Effector CD8-positive, alpha-beta T cell (primary cell): ENCODE data around the gene TTC28.
"Not testable (repeated sequence)": the region's sequence is repeated elsewhere in the genome, so short reads cannot be mapped to it uniquely, and the experiment has no call there.

ENCODE experiments used
- DNase-seq: peaks from one replicate; lab custom pipeline; 2025; lab: John Stamatoyannopoulos, UW
- total RNA-seq, 4 experiments: gene quantifications; one replicate each; lab custom pipeline; 2026; lab: John Stamatoyannopoulos, UW

Gene TTC28
- 1.1 to 2.8 (median 2.1) reads per million in 4 experiments for total RNA-seq

DNA sequence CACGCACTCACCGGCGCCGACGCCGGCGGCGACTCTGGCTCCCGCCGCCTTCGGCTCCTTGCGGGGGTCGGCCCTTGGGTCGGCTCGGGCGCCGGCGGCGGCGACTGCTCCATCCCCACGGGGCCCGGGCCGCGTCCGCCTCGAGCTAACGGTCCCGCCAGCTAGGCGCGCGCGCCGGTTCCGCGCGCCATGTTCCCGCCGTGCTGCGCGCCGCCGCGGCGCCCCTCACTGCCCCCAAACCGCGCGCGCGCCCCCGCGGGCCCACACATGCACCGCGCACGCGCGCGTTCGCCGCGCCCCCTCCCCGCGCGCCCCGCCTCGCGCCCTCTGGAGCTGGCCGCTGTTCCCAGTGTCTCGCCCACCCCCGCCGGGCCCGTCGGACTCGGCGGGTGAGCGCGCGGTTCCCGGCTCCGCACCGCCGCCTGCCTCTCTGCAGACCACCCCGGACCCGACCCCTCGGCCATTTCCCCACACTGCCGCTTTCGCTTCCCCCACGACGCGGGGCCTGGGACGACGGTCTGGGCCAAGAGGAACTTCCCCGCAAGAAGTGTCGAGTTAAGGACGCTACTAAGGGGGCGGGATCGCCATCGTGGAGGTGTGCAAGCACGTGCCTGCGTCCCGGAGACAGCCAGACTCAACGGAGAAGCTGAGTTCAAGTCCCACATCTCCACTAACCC, at the start of gene TTC28:
Gene TTC28 (minus strand): TSS at position 230 of the 677 bp plus-strand sequence. CDS start 117 bp downstream, at position 113.
- DNase-seq: not testable (repeated sequence)

DNA sequence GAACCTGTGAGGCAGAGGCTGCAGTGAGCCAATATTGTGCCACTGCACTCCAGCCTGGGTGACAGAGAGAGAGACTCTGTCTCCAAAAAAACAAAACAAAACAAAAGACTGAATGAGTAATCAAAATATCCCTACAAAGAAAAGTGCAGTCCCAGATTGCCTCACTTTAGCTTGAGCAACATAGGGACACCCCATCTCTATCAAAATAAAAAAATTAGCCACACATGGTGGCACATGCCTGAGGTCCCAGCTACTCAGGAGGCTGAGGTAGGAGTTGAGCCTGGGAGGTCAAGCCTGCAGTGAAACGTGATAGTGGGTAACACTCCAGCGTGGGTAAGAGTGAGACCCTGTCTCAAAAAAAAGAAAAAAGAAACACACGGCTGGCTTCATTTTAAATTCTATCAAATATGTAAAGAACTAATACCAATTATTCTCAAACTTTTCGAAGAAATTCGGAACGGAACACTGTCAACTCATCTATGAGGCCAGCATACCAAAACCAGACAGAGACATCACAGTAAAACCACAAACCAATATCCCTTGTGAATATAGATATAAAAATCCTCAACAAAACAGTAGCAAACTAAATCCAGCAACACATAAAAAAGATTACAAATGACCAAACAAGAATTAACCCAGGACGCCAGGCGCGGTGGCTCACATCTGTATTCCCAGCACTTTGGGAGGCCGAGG, 49.1 kb upstream of the TTC28 start:
- DNase-seq: no peak

DNA sequence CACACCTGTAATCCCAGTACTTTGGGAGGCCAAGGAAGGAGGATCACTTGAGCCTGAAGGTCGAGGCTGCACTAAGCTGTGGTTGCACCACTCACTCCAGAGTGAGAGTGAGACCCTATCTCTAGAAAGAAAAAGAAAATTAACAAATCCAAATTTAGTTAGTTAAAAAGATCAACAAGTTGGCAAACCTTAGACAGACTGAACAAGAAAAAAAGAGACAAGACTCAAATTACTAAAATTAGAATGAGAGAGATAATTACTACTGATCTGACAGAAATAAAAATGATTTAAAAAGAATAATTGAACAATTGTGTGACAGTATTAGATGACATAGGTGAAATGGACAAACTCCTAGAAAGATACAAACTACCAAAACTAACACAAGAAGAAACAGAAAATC, 48.4 kb upstream of the TTC28 start:
- no peak for DNase-seq

DNA sequence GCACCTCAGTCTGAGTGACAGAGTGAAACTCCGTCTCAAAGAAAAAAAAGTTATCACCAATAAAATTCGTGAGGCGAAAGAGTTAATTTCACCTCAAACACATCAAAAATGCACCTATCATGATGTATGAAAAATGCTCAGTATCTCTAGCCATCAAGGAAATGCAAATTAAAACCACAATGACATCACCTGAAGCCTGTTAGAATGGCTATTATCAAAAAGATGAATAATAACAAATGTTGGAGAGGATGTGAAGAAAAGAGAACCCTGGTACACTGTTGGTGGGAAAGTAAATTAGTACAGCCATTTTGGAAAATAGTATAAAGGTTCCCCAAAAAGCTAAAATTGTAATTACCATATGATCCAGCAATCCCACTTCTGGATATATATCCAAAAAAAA, 38.4 kb upstream of the TTC28 start:
- DNase-seq: no peak

DNA sequence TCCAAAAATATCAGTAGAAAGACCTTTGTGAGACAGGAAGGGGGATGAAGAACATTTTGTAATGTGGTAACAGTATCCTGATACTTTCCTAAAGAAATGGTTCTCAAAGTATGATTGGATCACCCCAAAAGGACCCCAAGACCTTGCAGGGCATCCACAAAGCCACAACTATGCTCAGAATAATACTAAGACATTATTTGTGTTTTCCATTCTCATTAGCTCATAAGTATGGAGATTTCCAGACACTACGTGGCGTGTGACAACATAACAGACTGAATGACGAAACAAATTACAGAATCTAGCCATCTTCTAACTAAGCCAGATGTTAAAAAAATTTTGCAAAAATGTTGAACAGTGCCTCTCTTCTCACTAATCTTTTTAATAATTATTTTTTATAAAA, 37.0 kb upstream of the TTC28 start:
- DNase-seq: no peak

DNA sequence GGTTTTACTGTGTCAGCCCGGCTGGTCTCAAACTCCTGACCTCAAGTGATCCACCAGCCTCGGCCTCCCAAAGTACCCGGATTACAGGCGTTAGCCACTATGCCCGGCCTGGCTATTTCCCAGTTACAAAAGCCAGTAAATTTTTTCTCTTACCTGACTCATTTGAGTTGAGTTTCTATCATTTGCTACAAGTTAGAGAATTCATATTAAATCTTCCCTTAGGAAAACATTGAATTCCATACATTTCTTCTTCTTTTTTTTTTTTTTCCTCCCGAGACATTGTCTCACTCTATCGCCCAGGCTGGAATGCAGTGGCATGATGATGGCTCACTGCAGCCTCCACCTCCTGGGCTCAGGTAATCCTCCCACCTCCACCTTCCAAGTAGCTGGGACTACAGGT, 36.0 kb upstream of the TTC28 start:
- no peak for DNase-seq

DNA sequence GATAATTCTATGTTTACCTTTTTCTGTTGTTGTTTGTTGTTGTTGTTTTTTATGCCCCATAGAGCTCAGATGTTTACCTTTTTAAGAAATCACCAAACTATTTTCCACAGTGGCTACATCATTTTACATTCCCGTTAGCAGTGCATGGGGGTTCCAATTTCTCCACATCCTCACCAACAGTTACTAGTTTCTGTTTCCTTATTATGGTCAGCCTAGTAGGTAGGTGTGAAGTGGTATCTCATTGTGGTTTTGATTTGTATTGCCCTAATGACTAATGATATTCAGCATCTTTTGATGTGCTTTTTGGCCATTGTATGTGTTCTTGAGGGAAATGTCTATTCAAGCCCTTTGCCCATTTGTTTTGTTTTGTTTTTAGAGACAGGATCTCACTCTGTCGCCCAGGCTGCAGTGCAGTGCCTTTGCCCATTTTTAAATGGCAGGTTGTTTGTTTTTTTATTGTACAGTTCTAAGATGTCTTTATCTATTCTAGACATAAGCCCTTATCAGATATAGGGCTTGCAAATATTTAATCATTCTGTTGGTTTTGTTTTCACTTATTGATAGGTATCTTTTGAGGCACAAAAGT, 34.5 kb upstream of the TTC28 start:
- no peak for DNase-seq

DNA sequence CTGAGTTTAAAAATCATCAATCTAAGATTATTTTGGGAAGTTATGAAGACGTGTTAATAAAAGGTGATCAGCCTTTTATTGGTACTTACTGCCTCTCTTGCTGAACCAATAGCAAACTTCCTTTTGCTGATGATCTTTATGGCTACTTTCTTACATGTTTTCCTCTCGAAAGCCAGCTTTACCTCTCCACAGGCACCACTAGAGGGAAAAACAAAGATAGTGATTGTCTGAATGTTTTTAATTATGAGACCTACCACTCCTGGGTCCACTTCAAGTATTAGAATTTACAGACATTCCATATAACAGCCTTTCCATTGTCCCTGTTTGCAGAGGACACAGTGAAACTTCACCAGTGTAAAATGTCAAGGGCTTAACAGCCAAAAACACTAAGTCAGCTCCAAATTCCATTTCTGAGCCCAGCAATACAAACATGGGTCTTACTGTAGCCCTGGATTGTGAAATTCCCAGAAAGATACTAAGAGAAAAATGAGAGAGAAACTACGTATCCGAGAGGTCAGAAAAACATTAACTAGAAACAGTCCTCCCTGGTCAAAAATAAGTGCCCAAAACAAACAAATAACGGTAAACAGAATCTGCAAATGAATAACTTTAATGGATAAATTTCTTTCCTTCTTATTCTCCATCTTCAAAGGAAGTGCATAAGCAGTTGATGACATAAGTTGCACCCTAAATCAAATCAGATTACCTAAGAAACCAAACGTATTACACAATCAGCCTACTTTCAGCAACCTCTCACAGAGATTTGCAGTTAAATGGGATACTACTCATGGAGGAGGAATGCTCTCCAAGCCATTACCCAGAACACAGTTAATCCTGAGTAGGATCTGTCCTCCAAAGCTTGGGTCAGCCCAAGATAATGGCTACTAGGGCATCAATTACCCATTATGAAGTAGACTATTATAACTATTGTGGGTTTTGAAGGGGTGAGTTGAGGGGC, 32.5 kb upstream of the TTC28 start:
- DNase-seq: no peak

DNA sequence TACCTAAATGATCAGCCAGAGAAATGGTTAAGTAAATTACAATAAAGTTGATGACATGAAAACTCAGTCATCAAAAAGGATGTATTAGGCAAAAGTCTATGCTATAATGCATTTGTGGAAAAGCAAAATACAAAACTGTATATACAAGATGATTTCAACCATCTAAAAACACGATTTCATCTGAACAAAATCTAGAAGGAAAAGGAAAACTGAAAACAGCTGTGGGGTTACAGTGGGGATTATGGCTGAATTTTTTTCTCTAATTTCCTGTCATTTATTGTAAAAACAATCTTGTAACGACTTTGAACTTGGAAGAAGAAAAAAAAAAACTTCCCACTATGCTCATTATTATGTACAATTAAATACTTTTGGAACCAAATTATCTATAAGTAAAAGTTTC, 31.7 kb upstream of the TTC28 start:
- DNase-seq: no peak

DNA sequence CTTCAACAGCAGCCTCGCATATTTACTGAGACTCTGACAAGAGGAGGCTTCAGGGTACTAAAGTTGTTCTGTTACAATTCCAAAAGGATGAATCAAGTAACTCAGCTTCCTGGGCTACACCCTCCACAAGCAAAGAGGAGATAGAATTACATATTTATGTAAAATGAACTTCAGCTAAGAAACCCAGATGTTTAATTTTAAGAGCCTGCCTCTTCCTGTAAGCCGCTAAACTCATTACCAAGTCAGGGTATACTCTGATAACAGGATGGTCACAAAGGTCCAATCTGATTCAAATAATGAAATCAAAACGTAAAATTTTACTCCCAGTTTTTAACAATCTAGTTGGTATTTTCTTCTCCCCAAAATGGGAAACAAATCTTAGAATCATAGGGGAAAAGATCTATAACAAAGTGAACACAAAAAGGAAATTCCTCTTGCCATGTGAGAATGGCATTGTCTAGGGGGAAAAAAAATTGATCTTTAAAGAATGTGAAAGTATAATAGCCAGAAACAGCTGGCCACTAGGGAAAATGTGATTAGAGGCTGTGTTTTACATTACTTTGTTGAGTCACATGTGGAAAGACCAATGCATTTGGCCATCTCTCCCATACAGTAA, 31.0 kb upstream of the TTC28 start:
- DNase-seq: no peak

DNA sequence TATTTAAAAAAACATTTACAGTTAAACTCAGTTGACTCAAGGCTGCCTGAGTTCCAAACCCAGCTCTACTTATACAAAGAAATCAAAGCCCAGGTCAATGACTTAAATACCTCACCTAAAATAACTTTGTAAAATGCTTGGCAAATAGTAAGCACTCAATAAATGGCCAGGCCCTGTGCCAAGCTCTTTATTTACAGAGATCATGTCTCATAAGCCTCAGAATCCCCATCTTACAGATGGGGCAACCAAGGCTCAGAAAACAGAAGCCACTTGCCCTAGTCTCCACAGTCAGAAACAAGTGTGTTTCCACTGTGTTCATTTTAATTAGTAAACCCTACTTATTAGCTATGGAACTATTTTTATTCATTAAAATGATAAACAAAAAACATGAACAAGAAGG, 30.5 kb upstream of the TTC28 start:
- no peak for DNase-seq

DNA sequence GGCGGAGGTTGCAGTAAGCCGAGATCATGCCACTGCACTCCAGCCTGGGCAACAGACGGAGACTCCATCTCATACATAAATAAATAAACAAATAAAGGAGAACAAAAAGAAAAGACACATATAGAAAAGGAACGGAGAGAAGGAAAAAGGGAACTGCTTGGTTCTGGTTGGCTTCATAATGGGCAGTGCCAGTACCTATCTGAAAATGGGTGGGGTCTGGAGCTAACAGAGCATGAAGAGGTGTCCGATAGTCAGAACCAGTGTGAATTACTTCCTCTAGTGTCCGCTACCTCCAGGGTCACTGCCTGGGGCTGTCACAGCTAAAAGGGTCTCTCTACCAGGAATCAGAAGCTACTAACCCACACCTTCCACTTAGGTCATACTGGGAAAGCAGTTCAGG, 27.2 kb upstream of the TTC28 start:
- DNase-seq: no peak

DNA sequence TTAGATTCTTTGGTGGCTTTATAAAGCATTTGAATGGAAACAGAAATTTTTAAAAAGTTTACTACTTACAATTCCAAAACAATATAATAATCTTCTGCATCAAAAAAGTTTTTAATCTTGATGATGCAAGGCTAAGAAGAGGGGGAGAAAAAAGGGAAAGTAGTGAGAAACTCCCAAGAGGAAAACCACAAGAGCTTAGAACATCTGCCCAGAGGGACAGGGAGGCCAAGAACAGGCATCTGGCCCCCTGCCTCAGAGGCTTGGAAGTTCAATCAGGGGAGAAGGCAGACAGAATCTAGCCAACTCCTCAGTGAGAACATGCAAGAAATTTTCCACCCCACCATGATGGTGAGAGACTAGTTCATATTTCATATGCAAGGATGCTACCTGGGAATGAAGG, 23.8 kb upstream of the TTC28 start:
- DNase-seq: no peak

DNA sequence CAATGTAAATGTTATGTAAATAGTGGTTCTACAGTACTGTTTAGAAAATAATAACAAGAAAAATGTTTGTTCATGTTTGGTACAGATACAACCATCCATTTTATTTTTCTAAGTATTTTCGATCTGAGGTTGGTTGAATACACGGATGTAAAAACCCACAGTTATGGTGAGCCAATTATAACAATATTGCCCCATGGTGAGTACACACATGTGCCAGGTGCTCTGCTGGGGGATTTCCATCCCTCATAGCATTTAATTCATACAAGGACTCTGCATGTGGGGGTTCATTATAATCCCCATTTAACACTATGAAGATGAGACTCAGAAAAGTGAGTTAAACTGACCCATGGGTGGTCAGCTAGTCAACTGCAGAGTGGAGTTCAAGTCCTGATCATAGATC, 23.3 kb upstream of the TTC28 start:
- no peak for DNase-seq

DNA sequence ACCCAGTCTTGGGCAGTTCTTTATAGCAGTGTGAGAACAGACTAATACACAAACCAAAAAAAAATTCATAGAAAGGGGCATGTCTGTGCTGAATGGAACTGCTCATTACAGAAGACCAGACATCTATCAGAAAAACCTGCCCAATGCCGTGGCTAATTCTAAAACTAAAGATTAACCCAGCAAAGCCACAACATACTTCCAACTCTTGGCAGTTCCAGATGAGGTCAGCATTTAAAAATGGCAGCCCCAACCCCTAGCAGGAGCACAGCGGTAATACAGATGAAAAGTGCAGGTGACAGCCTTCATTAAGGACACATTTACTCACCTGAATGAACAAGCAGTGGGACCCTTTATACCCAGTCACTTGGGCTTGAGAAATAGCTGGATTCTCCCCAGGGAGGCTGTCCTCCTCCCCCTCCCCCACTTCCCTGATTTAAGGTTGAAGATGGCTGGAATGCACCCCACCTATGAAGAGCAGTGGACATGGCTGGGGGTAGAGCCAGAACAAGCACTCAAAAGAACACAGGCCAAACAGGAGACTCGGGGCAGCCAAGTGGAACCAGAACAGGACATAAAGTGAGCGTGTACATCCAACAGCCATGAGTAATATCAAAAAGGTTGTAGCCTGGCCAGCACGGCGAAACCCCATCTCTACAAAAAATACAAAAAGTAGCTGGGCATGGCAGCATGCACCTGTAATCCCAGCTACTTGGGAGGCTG, 13.6 kb upstream of the TTC28 start:
- DNase-seq: not testable (repeated sequence)

DNA sequence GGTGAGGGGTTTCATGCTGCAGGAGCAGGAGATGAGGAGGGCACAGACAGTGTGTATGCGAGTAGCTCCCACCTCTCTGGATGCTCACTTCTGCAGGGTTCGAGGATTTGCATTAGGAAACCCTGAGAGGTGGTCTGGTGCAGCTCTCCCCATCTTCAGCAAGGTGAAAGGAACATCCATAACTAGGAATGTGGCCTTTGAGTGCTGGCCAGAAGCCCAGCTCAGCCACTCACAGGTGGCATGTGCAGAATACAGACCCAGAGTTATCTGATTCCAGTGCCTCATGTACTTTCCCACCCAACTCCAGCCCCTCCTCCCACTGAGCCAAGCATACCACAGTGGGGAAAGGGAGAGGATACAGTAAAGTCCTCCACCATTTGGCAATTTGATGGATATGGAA, 10.2 kb upstream of the TTC28 start:
- not testable (repeated sequence) for DNase-seq

DNA sequence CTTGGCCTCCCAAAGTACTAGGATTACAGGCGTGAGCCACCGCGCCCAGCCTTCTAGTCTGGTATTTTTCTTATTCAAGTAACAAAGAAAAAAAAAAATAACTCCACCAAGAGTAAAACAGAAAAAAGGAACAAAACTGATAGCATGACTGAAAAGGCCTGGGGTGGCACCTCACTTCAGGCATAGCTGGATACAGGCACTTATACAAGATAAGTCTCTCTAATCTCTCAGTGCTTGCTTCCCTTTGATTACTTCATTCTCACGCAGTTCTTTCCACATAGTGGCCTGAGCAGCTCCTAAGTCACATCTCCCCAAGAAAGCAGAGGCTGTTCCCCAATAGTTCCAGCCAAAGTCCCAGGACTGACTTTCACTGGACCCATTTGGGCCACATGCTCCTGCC, 3.3 kb upstream of the TTC28 start:
- DNase-seq: not testable (repeated sequence)

DNA sequence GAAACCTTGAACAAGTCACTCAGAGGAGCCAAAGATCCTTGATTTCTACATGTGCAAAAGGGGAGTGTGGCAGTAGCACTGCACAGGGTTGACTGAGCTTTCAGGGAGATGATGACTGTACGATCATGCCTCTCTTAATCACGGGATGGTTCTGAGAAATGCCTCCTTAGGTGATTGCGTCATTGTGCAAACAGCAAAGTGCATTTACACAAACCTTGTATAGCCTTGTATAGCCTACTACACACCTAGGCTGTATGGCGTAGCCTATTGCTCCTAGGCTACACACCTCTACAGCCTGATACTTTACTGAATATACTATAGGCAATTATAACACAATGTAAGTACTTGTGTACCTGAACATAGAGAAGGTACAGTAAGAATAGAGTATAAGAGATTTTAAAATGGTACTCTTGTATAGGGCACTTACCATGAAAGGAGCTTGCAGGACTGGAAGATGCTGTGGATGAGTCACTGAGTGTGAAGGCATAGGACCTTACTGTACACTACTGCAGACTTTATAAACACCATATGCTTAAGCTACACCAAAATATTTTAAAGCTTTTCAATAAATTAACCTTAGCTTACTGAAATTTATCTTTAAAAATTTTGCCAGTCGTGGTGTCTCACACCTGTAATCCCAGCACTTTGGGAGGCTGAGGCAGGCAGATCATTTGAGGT, 1.3 kb upstream of the TTC28 start:
- DNase-seq: not testable (repeated sequence)

DNA sequence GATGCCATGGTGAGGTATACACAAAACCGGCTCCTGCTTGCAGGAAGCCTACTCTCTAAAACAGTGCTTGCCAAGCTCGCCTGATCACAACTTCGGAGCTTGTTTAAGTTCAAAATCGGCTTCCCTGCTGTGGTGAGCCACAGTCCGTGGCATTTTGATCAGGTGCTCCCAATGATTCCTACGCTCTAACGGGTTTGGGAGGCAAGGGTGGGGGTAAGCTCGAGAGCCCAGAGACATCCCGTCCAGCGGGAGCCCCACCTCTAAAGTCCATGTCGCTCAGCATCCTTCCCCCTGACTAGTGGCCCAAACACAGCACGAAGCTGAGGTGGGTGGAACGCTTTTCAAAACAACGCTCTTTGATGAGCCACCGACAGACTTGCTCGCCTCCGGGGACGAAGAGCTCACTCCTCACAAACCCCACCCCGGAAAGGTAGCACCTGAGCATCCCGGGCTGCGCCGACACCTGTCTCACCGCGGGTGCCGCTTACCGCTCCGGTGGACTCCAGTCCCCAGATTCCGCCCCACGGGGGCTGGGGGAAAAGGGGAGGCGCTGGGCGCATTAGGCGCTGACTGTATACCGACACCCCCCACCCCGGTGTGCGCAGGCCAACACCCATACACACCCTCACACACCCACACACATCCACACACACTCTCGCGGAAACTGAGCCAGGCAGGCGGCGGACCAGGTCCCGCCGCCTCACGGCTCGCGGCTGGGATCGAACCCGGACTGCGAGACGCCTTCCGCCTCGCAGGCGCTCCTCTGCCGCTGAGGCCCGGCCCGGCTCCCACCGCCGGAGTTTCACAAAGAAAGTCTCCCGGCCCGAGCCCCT, 646 bp downstream of the TTC28 start:
- DNase-seq: not testable (repeated sequence)
